ENCODE data around the gene FAM25C. TPM values are rescaled to one million over a fixed set of nuclear protein-coding genes. Genes with fewer than 3 reads are reported as not detected.
"Not testable (repeated sequence)": the region's sequence is repeated elsewhere in the genome, so short reads cannot be mapped to it uniquely, and the experiment has no call there.

Gene FAM25C
- total RNA-seq, 1 experiment from 2014 or later = not detected

DNA sequence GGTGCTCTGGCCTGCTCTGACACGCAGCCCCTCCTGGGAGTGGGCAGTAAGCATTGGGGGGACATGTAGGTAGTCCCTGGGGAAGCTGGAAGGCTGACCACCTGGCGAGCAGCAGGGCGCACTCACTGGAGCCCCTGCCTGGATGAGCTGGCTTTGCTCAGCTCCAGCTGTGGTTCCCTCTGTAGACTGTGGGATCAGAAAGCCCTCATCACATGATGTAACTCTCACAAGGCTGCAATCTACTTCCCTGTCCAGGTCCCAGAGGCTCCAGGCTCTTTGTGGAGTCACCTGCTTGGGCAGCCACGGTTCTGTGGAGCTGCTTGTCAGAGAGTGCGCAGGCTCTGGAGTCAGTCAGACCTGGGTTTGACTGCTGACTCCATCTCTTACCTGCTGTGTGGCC lies 36.8 kb downstream of the FAM25C start:
- intact Hi-C loops (cut with micrococcal nuclease); POLR2A ChIA-PET; H3K9ac ChIP-seq (ENCODE audit: low read length); H3K4me1 ChIP-seq (ENCODE audit: control insufficient read depth in 1 of 2, insufficient read depth in 2 of 2, low read length in 2 of 2); ATAC-seq; H3K27me3 ChIP-seq (ENCODE audit: insufficient read depth, low read length); CTCF ChIA-PET; H3K4me2 ChIP-seq (ENCODE audit: low read length); H3K27ac ChIP-seq (ENCODE audit: low read depth, low read length); H3K4me3 ChIP-seq (replicated peaks in 1 of 2; ENCODE audit: low read depth in 1 of 2, low read length in 2 of 2); H2AFZ ChIP-seq (ENCODE audit: low read depth, low read length, poor library complexity, severe bottlenecking); BruUV-seq (replicated peaks); H3K36me3 ChIP-seq (ENCODE audit: control insufficient read depth in 1 of 2, insufficient read depth in 2 of 2, low read length in 2 of 2); H4K20me1 ChIP-seq (ENCODE audit: insufficient read depth); H3K79me2 ChIP-seq (ENCODE audit: insufficient read depth, low read length); DNase-seq (ENCODE audit: low read depth, low spot score); RAD21 ChIA-PET (ENCODE audit: low non-redundant PET in 1 of 2, low total read pairs in 2 of 2, uncharacterized antibody in 2 of 2, unreplicated experiment in 2 of 2); H3K9me2 ChIP-seq (ENCODE audit: insufficient read depth); H3K9me3 ChIP-seq (ENCODE audit: control insufficient read depth in 1 of 2, insufficient read depth in 1 of 2, low read depth in 1 of 2, low read length in 2 of 2): not testable (repeated sequence)

DNA sequence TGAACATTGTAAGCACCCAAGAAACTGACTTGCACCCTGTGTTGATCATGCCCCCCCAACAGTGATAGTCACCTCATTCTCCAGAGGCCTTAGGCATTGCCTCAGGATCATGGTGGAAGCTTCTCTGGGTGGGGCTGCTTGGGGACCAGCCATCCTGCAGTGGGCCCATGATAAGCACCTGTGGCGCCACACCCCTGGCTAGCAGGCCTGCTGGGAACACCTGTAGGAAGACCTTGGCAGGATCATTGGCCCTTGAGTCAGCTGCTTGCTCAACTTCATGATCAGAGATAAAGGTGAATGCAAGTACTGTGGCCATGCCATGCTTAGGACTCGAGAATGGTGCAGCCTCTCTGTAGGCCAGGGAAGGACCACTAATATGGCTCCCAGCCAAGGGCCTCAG lies 38.9 kb downstream of the FAM25C start:
- H3K79me2 ChIP-seq (ENCODE audit: insufficient read depth, low read length); BruUV-seq (replicated peaks); POLR2A ChIA-PET; H3K27ac ChIP-seq (ENCODE audit: low read depth, low read length); H3K9me3 ChIP-seq (ENCODE audit: control insufficient read depth in 1 of 2, insufficient read depth in 1 of 2, low read depth in 1 of 2, low read length in 2 of 2); H3K9ac ChIP-seq (ENCODE audit: low read length); H3K4me3 ChIP-seq (replicated peaks in 1 of 2; ENCODE audit: low read depth in 1 of 2, low read length in 2 of 2); H2AFZ ChIP-seq (ENCODE audit: low read depth, low read length, poor library complexity, severe bottlenecking); H3K4me2 ChIP-seq (ENCODE audit: low read length); CTCF ChIA-PET; DNase-seq (ENCODE audit: low read depth, low spot score); intact Hi-C loops (cut with micrococcal nuclease); H3K36me3 ChIP-seq (ENCODE audit: control insufficient read depth in 1 of 2, insufficient read depth in 2 of 2, low read length in 2 of 2); RAD21 ChIA-PET (ENCODE audit: low non-redundant PET in 1 of 2, low total read pairs in 2 of 2, uncharacterized antibody in 2 of 2, unreplicated experiment in 2 of 2); H4K20me1 ChIP-seq (ENCODE audit: insufficient read depth); H3K4me1 ChIP-seq (ENCODE audit: control insufficient read depth in 1 of 2, insufficient read depth in 2 of 2, low read length in 2 of 2); ATAC-seq; H3K27me3 ChIP-seq (ENCODE audit: insufficient read depth, low read length); H3K9me2 ChIP-seq (ENCODE audit: insufficient read depth): not testable (repeated sequence)

DNA sequence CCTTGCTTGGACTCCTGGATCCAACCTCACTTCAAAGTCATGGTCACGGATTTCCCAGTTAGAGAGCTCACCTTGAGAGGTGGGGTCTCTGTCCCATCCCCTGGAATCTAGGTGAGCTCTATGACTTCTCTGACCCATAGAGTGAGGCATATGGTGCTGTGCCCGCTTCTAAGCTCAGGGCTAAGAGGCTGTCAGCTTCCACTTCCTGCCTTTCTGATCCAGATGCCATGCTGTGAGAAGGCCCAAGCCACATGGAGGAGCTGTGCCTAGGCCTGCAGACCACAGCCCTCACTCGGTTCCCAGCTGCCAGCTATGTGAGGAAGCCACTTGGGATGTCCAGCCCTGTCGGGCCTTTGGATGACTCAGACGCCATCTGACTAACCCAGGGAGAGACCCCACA lies 39.9 kb downstream of the FAM25C start:
- H2AFZ ChIP-seq (ENCODE audit: low read depth, low read length, poor library complexity, severe bottlenecking); H3K9me2 ChIP-seq (ENCODE audit: insufficient read depth); intact Hi-C loops (cut with micrococcal nuclease); H3K4me3 ChIP-seq (replicated peaks in 1 of 2; ENCODE audit: low read depth in 1 of 2, low read length in 2 of 2); POLR2A ChIA-PET; H3K9me3 ChIP-seq (ENCODE audit: control insufficient read depth in 1 of 2, insufficient read depth in 1 of 2, low read depth in 1 of 2, low read length in 2 of 2); H3K79me2 ChIP-seq (ENCODE audit: insufficient read depth, low read length); BruUV-seq (replicated peaks); DNase-seq (ENCODE audit: low read depth, low spot score); H3K9ac ChIP-seq (ENCODE audit: low read length); H4K20me1 ChIP-seq (ENCODE audit: insufficient read depth); H3K4me1 ChIP-seq (ENCODE audit: control insufficient read depth in 1 of 2, insufficient read depth in 2 of 2, low read length in 2 of 2); ATAC-seq; H3K27ac ChIP-seq (ENCODE audit: low read depth, low read length); CTCF ChIA-PET; H3K4me2 ChIP-seq (ENCODE audit: low read length); RAD21 ChIA-PET (ENCODE audit: low non-redundant PET in 1 of 2, low total read pairs in 2 of 2, uncharacterized antibody in 2 of 2, unreplicated experiment in 2 of 2); H3K27me3 ChIP-seq (ENCODE audit: insufficient read depth, low read length); H3K36me3 ChIP-seq (ENCODE audit: control insufficient read depth in 1 of 2, insufficient read depth in 2 of 2, low read length in 2 of 2): not testable (repeated sequence)

DNA sequence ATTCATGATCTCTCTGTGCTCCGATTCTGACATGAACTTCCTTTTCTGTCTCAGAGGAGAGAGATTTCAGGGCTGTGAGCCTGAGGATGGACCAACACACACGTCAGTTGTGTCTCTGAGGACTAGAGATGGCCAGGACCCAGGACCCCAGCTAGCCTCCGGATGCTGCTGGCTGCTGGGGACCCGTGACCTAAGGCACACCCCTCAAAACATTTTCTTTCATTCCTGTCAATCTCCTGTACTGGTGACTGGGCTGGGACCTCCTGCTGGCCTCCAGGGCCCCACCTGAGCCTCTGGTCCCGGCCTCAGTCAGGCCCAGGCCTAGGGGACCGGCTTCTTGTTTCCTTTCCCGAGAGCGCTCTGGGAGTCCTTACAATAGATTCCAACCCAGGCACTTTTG lies 42.4 kb downstream of the FAM25C start:
- POLR2A ChIA-PET; H2AFZ ChIP-seq (ENCODE audit: low read depth, low read length, poor library complexity, severe bottlenecking); H3K36me3 ChIP-seq (ENCODE audit: control insufficient read depth in 1 of 2, insufficient read depth in 2 of 2, low read length in 2 of 2); H4K20me1 ChIP-seq (ENCODE audit: insufficient read depth); H3K9me2 ChIP-seq (ENCODE audit: insufficient read depth); CTCF ChIA-PET; DNase-seq (ENCODE audit: low read depth, low spot score); ATAC-seq; H3K4me2 ChIP-seq (ENCODE audit: low read length); RAD21 ChIA-PET (ENCODE audit: low non-redundant PET in 1 of 2, low total read pairs in 2 of 2, uncharacterized antibody in 2 of 2, unreplicated experiment in 2 of 2); H3K9me3 ChIP-seq (ENCODE audit: control insufficient read depth in 1 of 2, insufficient read depth in 1 of 2, low read depth in 1 of 2, low read length in 2 of 2); H3K4me1 ChIP-seq (ENCODE audit: control insufficient read depth in 1 of 2, insufficient read depth in 2 of 2, low read length in 2 of 2); H3K4me3 ChIP-seq (replicated peaks in 1 of 2; ENCODE audit: low read depth in 1 of 2, low read length in 2 of 2); intact Hi-C loops (cut with micrococcal nuclease); H3K9ac ChIP-seq (ENCODE audit: low read length); H3K79me2 ChIP-seq (ENCODE audit: insufficient read depth, low read length); H3K27ac ChIP-seq (ENCODE audit: low read depth, low read length); BruUV-seq (replicated peaks); H3K27me3 ChIP-seq (ENCODE audit: insufficient read depth, low read length): not testable (repeated sequence)

DNA sequence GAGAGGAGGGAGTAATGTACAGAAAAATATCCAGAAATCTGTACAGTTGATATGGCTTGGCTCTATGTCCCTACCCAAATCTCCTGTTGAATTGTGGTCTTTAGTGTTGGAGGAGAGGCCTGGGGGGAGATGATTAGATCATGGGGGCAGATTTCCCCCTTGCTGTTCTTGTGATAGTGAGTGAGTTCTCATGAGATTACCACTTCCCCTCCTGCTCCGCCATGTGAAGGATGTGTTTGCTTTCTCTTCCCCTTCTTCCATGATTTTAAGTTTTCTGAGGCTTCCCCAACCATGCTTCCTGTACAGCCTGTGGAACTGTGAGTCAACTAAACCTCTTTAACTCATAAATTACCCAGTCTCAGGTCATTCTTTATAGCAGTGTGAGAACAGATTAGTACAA lies 52.2 kb downstream of the FAM25C start:
- H4K20me1 ChIP-seq (ENCODE audit: insufficient read depth); CTCF ChIA-PET; H3K9me3 ChIP-seq (ENCODE audit: control insufficient read depth in 1 of 2, insufficient read depth in 1 of 2, low read depth in 1 of 2, low read length in 2 of 2); POLR2A ChIA-PET; H3K4me2 ChIP-seq (ENCODE audit: low read length); H2AFZ ChIP-seq (ENCODE audit: low read depth, low read length, poor library complexity, severe bottlenecking); H3K4me3 ChIP-seq (replicated peaks in 1 of 2; ENCODE audit: low read depth in 1 of 2, low read length in 2 of 2); H3K9me2 ChIP-seq (ENCODE audit: insufficient read depth); H3K27me3 ChIP-seq (ENCODE audit: insufficient read depth, low read length); H3K27ac ChIP-seq (ENCODE audit: low read depth, low read length); H3K36me3 ChIP-seq (ENCODE audit: control insufficient read depth in 1 of 2, insufficient read depth in 2 of 2, low read length in 2 of 2); RAD21 ChIA-PET (ENCODE audit: low non-redundant PET in 1 of 2, low total read pairs in 2 of 2, uncharacterized antibody in 2 of 2, unreplicated experiment in 2 of 2); ATAC-seq; H3K9ac ChIP-seq (ENCODE audit: low read length); H3K4me1 ChIP-seq (ENCODE audit: control insufficient read depth in 1 of 2, insufficient read depth in 2 of 2, low read length in 2 of 2); H3K79me2 ChIP-seq (ENCODE audit: insufficient read depth, low read length); DNase-seq (ENCODE audit: low read depth, low spot score); BruUV-seq (replicated peaks); intact Hi-C loops (cut with micrococcal nuclease): not testable (repeated sequence)

Data from HCT116 (cell line).